Measurements from ENCODE around the gene SINHCAF. TPM values are rescaled to one million over a fixed set of nuclear protein-coding genes. Genes with fewer than 3 reads are reported as not detected.

The SINHCAF gene
- total RNA-seq, 1 experiment from 2014 or later, result 139 TPM

GRCh38 chr12:31342286-31342685 lies 16.3 kb upstream of the SINHCAF start:
- H3K4me3 Mint-ChIP-seq (ENCODE audit: unreplicated experiment), result no peak overlapping the region
- intact Hi-C loops (cut with micrococcal nuclease), result no loop called here
- ChIA-PET POLR2A (interaction anchor here (1.0 kb wide), 1 partner anchor 11 kb away, joined by 4 read pairs; no protein-coding TSS in a partner anchor), CTCF (interaction anchor here (0.9 kb wide), 1 partner anchor 12 kb away, joined by 4 read pairs; no protein-coding TSS in a partner anchor)
- no peak for TF ChIP-seq CTCF (IDR thresholded peaks at IDR 0.05; ENCODE audit: unreplicated experiment)
- H3K27ac Mint-ChIP-seq (ENCODE audit: low read depth, unreplicated experiment), result no peak overlapping the region
- H3K4me1 Mint-ChIP-seq (ENCODE audit: insufficient read depth, unreplicated experiment), result no peaks in the 10 kb centered on the region
- H3K36me3 Mint-ChIP-seq (ENCODE audit: insufficient read depth, unreplicated experiment), result peaks cover 6% of the 10 kb centered on the region
- peaks cover 14% of the 10 kb centered on the region for H3K27me3 Mint-ChIP-seq (ENCODE audit: insufficient read depth, unreplicated experiment)
- BruUV-seq (replicated peaks), result no TSS peak
- no peaks in the 10 kb centered on the region for H3K9me3 Mint-ChIP-seq (ENCODE audit: unreplicated experiment)
- no peak for DNase-seq (ENCODE audit: unreplicated experiment)

- ChIA-PET CTCF (interaction anchor here (0.6 to 1.8 kb wide), 4 partner anchors 15 to 970 kb away, joined by 3 to 5 read pairs (median 4); no protein-coding TSS in a partner anchor), POLR2A (no interaction called here)
- Mint-ChIP-seq H3K4me1 (ENCODE audit: insufficient read depth, unreplicated experiment) (no peaks in the 10 kb centered on the region), H3K27me3 (ENCODE audit: insufficient read depth, unreplicated experiment) (no peaks in the 10 kb centered on the region), H3K9me3 (ENCODE audit: unreplicated experiment) (no peaks in the 10 kb centered on the region), H3K27ac (ENCODE audit: low read depth, unreplicated experiment) (no peak overlapping the region), H3K4me3 (ENCODE audit: unreplicated experiment) (no peak overlapping the region), H3K36me3 (ENCODE audit: insufficient read depth, unreplicated experiment) (peaks cover 6% of the 10 kb centered on the region)
- TF ChIP-seq CTCF (IDR thresholded peaks at IDR 0.05; ENCODE audit: unreplicated experiment), result no peak
- intact Hi-C loops (cut with micrococcal nuclease), result no loop called here
- BruUV-seq (replicated peaks), result no TSS peak
- DNase-seq (ENCODE audit: unreplicated experiment), result no peak
These were observed 14.1 kb upstream of the SINHCAF start for GRCh38 chr12:31339831-31340622.

- no TSS peak for BruUV-seq (replicated peaks)
- Mint-ChIP-seq H3K27me3 (ENCODE audit: insufficient read depth, unreplicated experiment) (peaks cover 8% of the 10 kb centered on the region), H3K27ac (ENCODE audit: low read depth, unreplicated experiment) (no peak overlapping the region), H3K4me3 (ENCODE audit: unreplicated experiment) (no peak overlapping the region), H3K36me3 (ENCODE audit: insufficient read depth, unreplicated experiment) (peaks cover 1% of the 10 kb centered on the region), H3K9me3 (ENCODE audit: unreplicated experiment) (no peaks in the 10 kb centered on the region), H3K4me1 (ENCODE audit: insufficient read depth, unreplicated experiment) (no peaks in the 10 kb centered on the region)
- no peak for DNase-seq (ENCODE audit: unreplicated experiment)
- POLR2A ChIA-PET, result interaction anchor here (1.3 kb wide), 1 partner anchor 21 kb away, joined by 5 read pairs; no protein-coding TSS in a partner anchor
- no peak for TF ChIP-seq CTCF (IDR thresholded peaks at IDR 0.05; ENCODE audit: unreplicated experiment)
- CTCF ChIA-PET, result interaction anchor here (0.6 to 0.8 kb wide), 6 partner anchors 21 to 688 kb away, joined by 3 read pairs; no protein-coding TSS in a partner anchor
- intact Hi-C loops (cut with micrococcal nuclease), result no loop called here
These were observed 12.0 kb upstream of the SINHCAF start for GRCh38 chr12:31337952-31338351.

- intact Hi-C loops (cut with micrococcal nuclease), result no loop called here
- no peak overlapping the region for H3K4me3 Mint-ChIP-seq (ENCODE audit: unreplicated experiment)
- no peak overlapping the region for H3K27ac Mint-ChIP-seq (ENCODE audit: low read depth, unreplicated experiment)
- no peaks in the 10 kb centered on the region for H3K4me1 Mint-ChIP-seq (ENCODE audit: insufficient read depth, unreplicated experiment)
- no peak for DNase-seq (ENCODE audit: unreplicated experiment)
- peaks cover 19% of the 10 kb centered on the region for H3K27me3 Mint-ChIP-seq (ENCODE audit: insufficient read depth, unreplicated experiment)
- H3K9me3 Mint-ChIP-seq (ENCODE audit: unreplicated experiment), result no peaks in the 10 kb centered on the region
- no peaks in the 10 kb centered on the region for H3K36me3 Mint-ChIP-seq (ENCODE audit: insufficient read depth, unreplicated experiment)
- ChIA-PET POLR2A (interaction anchor here (1.3 kb wide), 1 partner anchor 11 kb away, joined by 4 read pairs; no protein-coding TSS in a partner anchor), CTCF (no interaction called here)
- BruUV-seq (replicated peaks), result no TSS peak
- TF ChIP-seq CTCF (IDR thresholded peaks at IDR 0.05; ENCODE audit: unreplicated experiment), result no peak
These were observed 5.3 kb upstream of the SINHCAF start for GRCh38 chr12:31331242-31331641.
